Endothelial cell of umbilical vein (primary cell): ENCODE data around the gene DCC. TPM values are rescaled to one million over a fixed set of nuclear protein-coding genes. Genes with fewer than 3 reads are reported as not detected.
A peak's percentile ranks its signal among the peaks of the same experiment; 100 is the strongest.

ENCODE experiments used
- BruUV-seq: library from RNA; stranded (reverse); fragments of 400-500 nt; replicated peaks from 2 replicates; lab custom pipeline; 2021; lab: Mats Ljungman, UMichigan
- CTCF ChIA-PET: fragments of 300-600, 350-600 bp; sonication (Branson Sonifier 250); formaldehyde crosslinking; loops from one replicate; lab custom pipeline; 2021; ENCODE audit warnings: antibody characterized with exemption, inconsistent platforms; lab: Charles Lee
- POLR2A ChIA-PET: fragments of 300-600, 350-600 bp; sonication (Branson Sonifier 250); formaldehyde crosslinking; loops from one replicate; lab custom pipeline; 2021; ENCODE audit warnings: antibody characterized with exemption, inconsistent platforms; lab: Charles Lee
- DNase-seq: peaks from one replicate; pipeline ENCODE4 v3.0.0-alpha.2; 2011; ENCODE audit warnings: low read depth, low spot score
- FAIRE-seq: peaks from 2 replicates; lab custom pipeline; 2011; peaks lifted over from hg19 to GRCh38; lab: Jason Lieb, UNC
- H2AFZ ChIP-seq: 2 replicates; pipeline ENCODE4 v1.6.0; 2012; ENCODE audit warnings: low read depth, low read length, control low read depth, inconsistent platforms
- H3K27ac ChIP-seq: 2 replicates; pipeline ENCODE4 v1.5.1; 2011; ENCODE audit warnings: low read depth, mild to moderate bottlenecking, control low read depth, low read length, moderate library complexity; ENCODE audit not compliant: insufficient read depth
- H3K27me3 ChIP-seq, 2 experiments: 2 replicates each; pipeline versions ENCODE4 v1.6.0 to v1.6.1; 2011; ENCODE audit warnings: low read length in 2 of 2, mixed read lengths in 1 of 2; ENCODE audit not compliant: control insufficient read depth in 2 of 2, insufficient read depth in 2 of 2
- H3K36me3 ChIP-seq, 2 experiments: 2 replicates in 1 of 2; 3 replicates in 1 of 2; pipeline ENCODE4 v1.5.1; 2011; ENCODE audit warnings: low read length in 2 of 2, mild to moderate bottlenecking in 1 of 2, moderate library complexity in 1 of 2; ENCODE audit not compliant: control insufficient read depth in 2 of 2, insufficient read depth in 2 of 2; ENCODE audit errors: extremely low read depth in 1 of 2
- H3K4me1 ChIP-seq: 3 replicates; pipeline ENCODE4 v1.5.1; 2011; ENCODE audit warnings: mild to moderate bottlenecking, low read length; ENCODE audit not compliant: control insufficient read depth, insufficient read depth; ENCODE audit errors: extremely low read depth
- H3K4me2 ChIP-seq: 2 replicates; pipeline ENCODE4 v1.6.1; 2011; ENCODE audit warnings: low read length, control low read depth, mixed read lengths; ENCODE audit not compliant: insufficient read depth
- H3K4me3 ChIP-seq, 3 experiments: fragments of 200-600 bp in 1 of 3; sonication (generic), shearing (Covaris generic) in 1 of 3; replicated peaks in 1 of 3; 2 replicates each; pipeline ENCODE4 v1.5.1; 2011 to 2016; ENCODE audit warnings: control low read depth in 3 of 3, low read length in 3 of 3, mild to moderate bottlenecking in 2 of 3, inconsistent platforms in 1 of 3, low read depth in 1 of 3, moderate library complexity in 1 of 3; ENCODE audit not compliant: insufficient read depth in 1 of 3
- H3K79me2 ChIP-seq: 2 replicates; pipeline ENCODE4 v1.6.0; 2012; ENCODE audit warnings: low read length, inconsistent platforms; ENCODE audit not compliant: control insufficient read depth, insufficient read depth
- H3K9ac ChIP-seq: replicated peaks from 2 replicates; pipeline ENCODE3; 2011; ENCODE audit warnings: low read length, control low read depth; ENCODE audit not compliant: insufficient read depth; ENCODE audit errors: extremely low read depth
- H3K9me1 ChIP-seq: replicated peaks from 3 replicates; pipeline ENCODE4 v1.6.0; 2011; ENCODE audit warnings: mild to moderate bottlenecking, low read length; ENCODE audit not compliant: control insufficient read depth, insufficient read depth; ENCODE audit errors: extremely low read depth
- H3K9me3 ChIP-seq: replicated peaks from 2 replicates; pipeline ENCODE4 v1.5.1; 2012; ENCODE audit warnings: low read length, inconsistent platforms; ENCODE audit not compliant: control insufficient read depth, insufficient read depth
- H4K20me1 ChIP-seq: replicated peaks from 2 replicates; pipeline ENCODE3; 2011; ENCODE audit warnings: mild to moderate bottlenecking, low read length; ENCODE audit not compliant: control insufficient read depth, insufficient read depth; ENCODE audit errors: extremely low read depth
- CTCF ChIP-seq, 2 donors: IDR thresholded peaks; 1 replicate in 1 of 2; 2 replicates in 1 of 2; pipeline ENCODE4 v1.5.1; 2011; ENCODE audit warnings: low read length in 2 of 2, mild to moderate bottlenecking in 2 of 2, moderate library complexity in 2 of 2, control low read depth in 1 of 2, inconsistent platforms in 1 of 2, low read depth in 1 of 2; ENCODE audit not compliant: insufficient read depth in 1 of 2; ENCODE audit errors: extremely low read depth in 1 of 2
- GATA2 ChIP-seq: IDR thresholded peaks from 2 replicates; pipeline ENCODE4 v1.7.0; 2011; ENCODE audit warnings: low read depth, mild to moderate bottlenecking, moderate library complexity, mixed read lengths, low read length; ENCODE audit not compliant: insufficient read length, insufficient read depth
- JUN ChIP-seq: IDR thresholded peaks from 2 replicates; pipeline ENCODE4 v1.6.1; 2011; ENCODE audit warnings: borderline replicate concordance, low read depth; ENCODE audit not compliant: insufficient read length, insufficient read depth
- POLR2AphosphoS5 ChIP-seq: IDR thresholded peaks from 2 replicates; pipeline ENCODE4 v1.6.1; 2012; ENCODE audit warnings: low read depth, mild to moderate bottlenecking, control low read depth, low read length, moderate library complexity; ENCODE audit not compliant: insufficient read depth
- dilution Hi-C: fragments of 300-500 bp; cut with MboI; formaldehyde crosslinking; loops from one replicate; pipeline ENCODE4 v1.15.0; 2019; ENCODE audit warnings: low sequenced_read_pairs; ENCODE audit not compliant: extremely low pct_ligation_motif_present
- intact Hi-C: fragments of 100-400 bp; cut with micrococcal nuclease; formaldehyde crosslinking; loops from one replicate; pipeline ENCODE4 v1.10.0; 2022
- microRNA-seq: library from miRNA; unstranded; fragments of <30 nt; microRNA quantifications from one replicate; pipeline ENCODE4 v1.2.0, GENCODE V29; 2021; ENCODE audit warnings: borderline number of aligned reads, borderline replicate concordance
- polyA plus RNA-seq, 4 experiments: library from polyadenylated mRNA; depleted of rRNA in 3 of 4; stranded (reverse) in 3 of 4; unstranded in 1 of 4; fragments of >200 nt; gene quantifications; 2 replicates each; pipeline versions ENCODE4 v1.2.1 to v1.2.3, GENCODE V29; 2011 to 2012; ENCODE audit warnings: missing spikeins in 1 of 4
- small RNA-seq: library from RNA; depleted of rRNA; stranded (forward); fragments of <200 nt; gene quantifications from one replicate; pipeline ENCODE3, GENCODE V24; 2012; ENCODE audit warnings: low replicate concordance, low read depth; ENCODE audit not compliant: insufficient read depth, insufficient read length
- total RNA-seq: library from RNA; stranded (reverse); gene quantifications from 2 replicates; pipeline ENCODE4 v1.2.3, GENCODE V29; 2021

Gene DCC
- total and polyA plus RNA-seq, 2 donors (not counting 3 experiments of a cell fraction or from before 2014, with no cell fraction given) = not detected

GRCh38 chr18:53567929-53568574 lies 1228.1 kb downstream of the DCC start:
- BruUV-seq = no TSS peak
- intact Hi-C loops = loop anchor here (1.0 to 2.0 kb wide), 2 partner anchors 551 to 559 kb away; no protein-coding TSS in a partner anchor
- no peak for FAIRE-seq

More at GRCh38 chr18:53567929-53568574, 1228.1 kb downstream of the DCC start:
- H2AFZ ChIP-seq = no peak overlapping the region
- H3K9me3 ChIP-seq = peaks cover 1% of the 10 kb centered on the region
- no peaks in the 10 kb centered on the region for H4K20me1 ChIP-seq
- DNase-seq = peak; percentile 29
- no peaks in the 10 kb centered on the region for H3K4me1 ChIP-seq
- no peaks in the 10 kb centered on the region for H3K79me2 ChIP-seq
- TF ChIP-seq CTCF (IDR thresholded peaks at IDR 0.05; ENCODE audit: extremely low read depth in 1 of 2, insufficient read depth in 1 of 2, low read depth in 1 of 2, low read length in 2 of 2) = peak; percentile 16 to 36
- no peak for TF ChIP-seq POLR2AphosphoS5
- TF ChIP-seq JUN = no peak
- no peak for TF ChIP-seq GATA2
- dilution Hi-C loops = no loop called here
- H3K4me2 ChIP-seq = no peak overlapping the region
- H3K9ac ChIP-seq = no peak overlapping the region
- ChIA-PET POLR2A (no interaction called here), CTCF (interaction anchor here (1.2 to 1.7 kb wide), 3 partner anchors 551 to 1104 kb away, joined by 4 to 27 read pairs (median 16); no protein-coding TSS in a partner anchor)
- no peaks in the 10 kb centered on the region for H3K9me1 ChIP-seq
- H3K4me3 ChIP-seq = no peak overlapping the region
- no peaks in the 10 kb centered on the region for H3K27me3 ChIP-seq
- H3K27ac ChIP-seq = no peak overlapping the region
- H3K36me3 ChIP-seq = no peaks in the 10 kb centered on the region

Small RNAs within 50 kb of the gene (microRNA-seq; reads per million reads assigned to microRNA genes)
- gene MIR4528 = not detected

Small RNAs within 50 kb of the gene (small RNA-seq; reads per million reads assigned to genes)
- gene AC011155.1 (not detected), gene MIR4528 (not detected)
